Measurements from ENCODE around the gene IFT25.

IFT25 gene

DNA sequence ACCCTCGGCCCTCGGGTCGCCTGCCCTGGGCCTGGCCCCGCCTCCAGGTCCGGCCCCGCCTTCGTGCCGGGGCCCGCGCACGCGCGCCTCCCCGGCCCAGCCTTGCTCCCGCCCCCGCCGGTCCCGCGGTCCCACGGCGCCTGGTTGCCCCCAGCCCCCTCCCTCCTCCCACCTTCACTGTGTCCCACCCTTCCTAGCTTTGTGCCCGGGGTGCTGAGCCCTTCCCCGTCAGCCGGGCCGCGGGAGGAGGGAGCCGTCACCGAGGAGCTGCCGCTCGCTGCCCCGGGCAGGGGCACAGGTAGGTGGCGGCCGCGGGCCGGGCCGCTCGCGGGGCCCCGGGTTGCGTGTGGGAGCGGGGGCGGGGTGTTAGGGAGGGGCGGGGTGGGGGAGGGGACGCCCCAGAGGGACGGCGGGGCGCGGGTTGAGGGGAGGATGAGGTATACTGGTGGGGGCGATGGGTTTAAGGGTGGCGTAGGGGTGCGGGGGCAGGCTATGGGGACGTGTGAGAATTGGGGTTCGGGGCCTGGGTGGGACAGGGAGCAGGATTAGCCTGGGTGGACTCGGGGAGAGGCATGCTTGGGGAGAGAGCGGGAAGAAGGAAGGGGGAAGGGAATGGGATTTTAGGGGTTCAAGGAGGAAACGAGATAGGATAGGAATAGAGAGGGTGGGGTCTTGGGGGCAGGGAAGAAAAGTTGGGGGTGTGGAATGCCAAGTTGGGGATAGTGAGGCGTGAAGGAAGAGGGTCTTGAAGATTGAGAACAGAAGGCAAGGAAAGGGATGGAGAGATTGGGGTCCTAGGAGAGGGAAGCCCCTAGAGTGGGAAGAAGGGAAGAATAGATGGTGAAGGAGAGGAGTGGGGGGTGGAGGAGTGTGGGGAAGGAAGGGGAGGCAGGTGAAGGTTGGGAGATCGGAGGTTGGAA, 1.0 kb upstream of the IFT25 start, which contains the start of gene LRRC42 (continued):
- TF ChIP-seq KLF10 (tag by site-specific recombination; IDR thresholded peaks at IDR 0.05) (peak; percentile 72), ZNF558 (tag by site-specific recombination; IDR thresholded peaks at IDR 0.05) (no peak), ZNF623 (tag by site-specific recombination; IDR thresholded peaks at IDR 0.05) (0 out of 2 replicates have a peak, but pooled peaks have one; percentile 4), SP3 (tag by site-specific recombination; IDR thresholded peaks at IDR 0.05) (0 out of 2 replicates have a peak, but pooled peaks have one; percentile 7), ZNF157 (tag by site-specific recombination; IDR thresholded peaks at IDR 0.05) (0 out of 2 replicates have a peak, but pooled peaks have one; percentile 34), ZNF624 (tag by site-specific recombination; IDR thresholded peaks at IDR 0.05) (0 out of 2 replicates have a peak, but pooled peaks have one; percentile 67), KLF1 (tag by site-specific recombination; IDR thresholded peaks at IDR 0.05) (peak; percentile 59), ZNF791 (tag by site-specific recombination; IDR thresholded peaks at IDR 0.05) (0 out of 2 replicates have a peak, but pooled peaks have one; percentile 53), ZNF76 (tag by site-specific recombination; IDR thresholded peaks at IDR 0.05; ENCODE audit: borderline replicate concordance, low read depth) (peak; percentile 34; the same call in 1 of the 2 replicates), KLF7 (tag by site-specific recombination; IDR thresholded peaks at IDR 0.05; ENCODE audit: borderline replicate concordance) (peak; percentile 57; the same call in 1 of the 2 replicates), ZBTB8A (tag by site-specific recombination; IDR thresholded peaks at IDR 0.05) (0 out of 2 replicates have a peak, but pooled peaks have one; percentile 10), ZNF510 (tag by site-specific recombination; IDR thresholded peaks at IDR 0.05; ENCODE audit: insufficient replicate concordance) (no peak), ZNF335 (tag by site-specific recombination; conservative IDR thresholded peaks at IDR 0.05) (peak; percentile 79), ZBTB20 (tag by site-specific recombination; IDR thresholded peaks at IDR 0.05) (peak; percentile 77), ZBTB7A (tag by site-specific recombination; IDR thresholded peaks at IDR 0.05; ENCODE audit: low read depth) (peak; percentile 14; the same call in 1 of the 2 replicates)
- TF ChIP-seq, protein P1, sequence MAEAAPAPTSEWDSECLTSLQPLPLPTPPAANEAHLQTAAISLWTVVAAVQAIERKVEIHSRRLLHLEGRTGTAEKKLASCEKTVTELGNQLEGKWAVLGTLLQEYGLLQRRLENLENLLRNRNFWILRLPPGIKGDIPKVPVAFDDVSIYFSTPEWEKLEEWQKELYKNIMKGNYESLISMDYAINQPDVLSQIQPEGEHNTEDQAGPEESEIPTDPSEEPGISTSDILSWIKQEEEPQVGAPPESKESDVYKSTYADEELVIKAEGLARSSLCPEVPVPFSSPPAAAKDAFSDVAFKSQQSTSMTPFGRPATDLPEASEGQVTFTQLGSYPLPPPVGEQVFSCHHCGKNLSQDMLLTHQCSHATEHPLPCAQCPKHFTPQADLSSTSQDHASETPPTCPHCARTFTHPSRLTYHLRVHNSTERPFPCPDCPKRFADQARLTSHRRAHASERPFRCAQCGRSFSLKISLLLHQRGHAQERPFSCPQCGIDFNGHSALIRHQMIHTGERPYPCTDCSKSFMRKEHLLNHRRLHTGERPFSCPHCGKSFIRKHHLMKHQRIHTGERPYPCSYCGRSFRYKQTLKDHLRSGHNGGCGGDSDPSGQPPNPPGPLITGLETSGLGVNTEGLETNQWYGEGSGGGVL (tag by site-specific recombination; IDR thresholded peaks at IDR 0.05): peak; percentile 61
- TF ChIP-seq, protein P2, sequence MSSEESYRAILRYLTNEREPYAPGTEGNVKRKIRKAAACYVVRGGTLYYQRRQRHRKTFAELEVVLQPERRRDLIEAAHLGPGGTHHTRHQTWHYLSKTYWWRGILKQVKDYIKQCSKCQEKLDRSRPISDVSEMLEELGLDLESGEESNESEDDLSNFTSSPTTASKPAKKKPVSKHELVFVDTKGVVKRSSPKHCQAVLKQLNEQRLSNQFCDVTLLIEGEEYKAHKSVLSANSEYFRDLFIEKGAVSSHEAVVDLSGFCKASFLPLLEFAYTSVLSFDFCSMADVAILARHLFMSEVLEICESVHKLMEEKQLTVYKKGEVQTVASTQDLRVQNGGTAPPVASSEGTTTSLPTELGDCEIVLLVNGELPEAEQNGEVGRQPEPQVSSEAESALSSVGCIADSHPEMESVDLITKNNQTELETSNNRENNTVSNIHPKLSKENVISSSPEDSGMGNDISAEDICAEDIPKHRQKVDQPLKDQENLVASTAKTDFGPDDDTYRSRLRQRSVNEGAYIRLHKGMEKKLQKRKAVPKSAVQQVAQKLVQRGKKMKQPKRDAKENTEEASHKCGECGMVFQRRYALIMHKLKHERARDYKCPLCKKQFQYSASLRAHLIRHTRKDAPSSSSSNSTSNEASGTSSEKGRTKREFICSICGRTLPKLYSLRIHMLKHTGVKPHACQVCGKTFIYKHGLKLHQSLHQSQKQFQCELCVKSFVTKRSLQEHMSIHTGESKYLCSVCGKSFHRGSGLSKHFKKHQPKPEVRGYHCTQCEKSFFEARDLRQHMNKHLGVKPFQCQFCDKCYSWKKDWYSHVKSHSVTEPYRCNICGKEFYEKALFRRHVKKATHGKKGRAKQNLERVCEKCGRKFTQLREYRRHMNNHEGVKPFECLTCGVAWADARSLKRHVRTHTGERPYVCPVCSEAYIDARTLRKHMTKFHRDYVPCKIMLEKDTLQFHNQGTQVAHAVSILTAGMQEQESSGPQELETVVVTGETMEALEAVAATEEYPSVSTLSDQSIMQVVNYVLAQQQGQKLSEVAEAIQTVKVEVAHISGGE (tag by site-specific recombination; conservative IDR thresholded peaks at IDR 0.05; ENCODE audit: low read depth): peak; percentile 40; the same call in 1 of the 2 replicates
- TF ChIP-seq, protein P3, sequence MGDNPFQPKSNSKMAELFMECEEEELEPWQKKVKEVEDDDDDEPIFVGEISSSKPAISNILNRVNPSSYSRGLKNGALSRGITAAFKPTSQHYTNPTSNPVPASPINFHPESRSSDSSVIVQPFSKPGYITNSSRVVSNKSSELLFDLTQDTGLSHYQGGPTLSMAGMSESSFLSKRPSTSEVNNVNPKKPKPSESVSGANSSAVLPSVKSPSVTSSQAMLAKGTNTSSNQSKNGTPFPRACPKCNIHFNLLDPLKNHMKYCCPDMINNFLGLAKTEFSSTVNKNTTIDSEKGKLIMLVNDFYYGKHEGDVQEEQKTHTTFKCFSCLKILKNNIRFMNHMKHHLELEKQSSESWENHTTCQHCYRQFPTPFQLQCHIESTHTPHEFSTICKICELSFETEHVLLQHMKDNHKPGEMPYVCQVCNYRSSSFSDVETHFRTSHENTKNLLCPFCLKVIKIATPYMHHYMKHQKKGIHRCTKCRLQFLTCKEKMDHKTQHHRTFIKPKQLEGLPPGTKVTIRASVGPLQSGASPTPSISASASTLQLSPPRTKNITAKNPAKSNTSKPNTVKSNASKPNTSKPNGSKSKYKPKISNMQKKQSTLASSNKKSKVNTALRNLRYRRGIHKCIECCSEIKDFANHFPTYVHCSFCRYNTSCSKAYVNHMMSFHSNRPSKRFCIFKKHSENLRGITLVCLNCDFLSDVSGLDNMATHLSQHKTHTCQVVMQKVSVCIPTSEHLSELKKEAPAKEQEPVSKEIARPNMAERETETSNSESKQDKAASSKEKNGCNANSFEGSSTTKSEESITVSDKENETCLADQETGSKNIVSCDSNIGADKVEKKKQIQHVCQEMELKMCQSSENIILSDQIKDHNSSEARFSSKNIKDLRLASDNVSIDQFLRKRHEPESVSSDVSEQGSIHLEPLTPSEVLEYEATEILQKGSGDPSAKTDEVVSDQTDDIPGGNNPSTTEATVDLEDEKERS (tag by site-specific recombination; IDR thresholded peaks at IDR 0.05): no peak
- TF ChIP-seq, protein P4, sequence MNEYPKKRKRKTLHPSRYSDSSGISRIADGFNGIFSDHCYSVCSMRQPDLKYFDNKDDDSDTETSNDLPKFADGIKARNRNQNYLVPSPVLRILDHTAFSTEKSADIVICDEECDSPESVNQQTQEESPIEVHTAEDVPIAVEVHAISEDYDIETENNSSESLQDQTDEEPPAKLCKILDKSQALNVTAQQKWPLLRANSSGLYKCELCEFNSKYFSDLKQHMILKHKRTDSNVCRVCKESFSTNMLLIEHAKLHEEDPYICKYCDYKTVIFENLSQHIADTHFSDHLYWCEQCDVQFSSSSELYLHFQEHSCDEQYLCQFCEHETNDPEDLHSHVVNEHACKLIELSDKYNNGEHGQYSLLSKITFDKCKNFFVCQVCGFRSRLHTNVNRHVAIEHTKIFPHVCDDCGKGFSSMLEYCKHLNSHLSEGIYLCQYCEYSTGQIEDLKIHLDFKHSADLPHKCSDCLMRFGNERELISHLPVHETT (tag by site-specific recombination; IDR thresholded peaks at IDR 0.05): no peak

Measured in HEK293 (cell line).